PC-3 (cell line): ENCODE measurements around the gene DOCK4. TPM values are rescaled to one million over a fixed set of nuclear protein-coding genes. Genes with fewer than 3 reads are reported as not detected.

Source experiments
- ATAC-seq: fragments of 200-7000 bp; cut with Tn5 transposase; 2 replicates; pipeline ENCODE4 v1.9.1; 2020; ENCODE audit warnings: mild to moderate bottlenecking, moderate library complexity
- BruUV-seq: library from RNA; stranded (reverse); fragments of 400-500 nt; replicated peaks from 2 replicates; lab custom pipeline; 2021; lab: Mats Ljungman, UMichigan
- CTCF ChIA-PET: fragments of 300-600 bp; sonication (Branson Sonifier 250); formaldehyde crosslinking; loops from one replicate; lab custom pipeline; 2022; ENCODE audit warnings: antibody characterized with exemption; lab: Charles Lee
- POLR2A ChIA-PET: fragments of 300-600 bp; sonication (Branson Sonifier 250); formaldehyde crosslinking; loops from one replicate; lab custom pipeline; 2022; ENCODE audit warnings: antibody characterized with exemption; ENCODE audit not compliant: unreplicated experiment; lab: Charles Lee
- DNase-seq: peaks from one replicate; pipeline ENCODE4 v3.0.0-alpha.2; 2015
- H2AFZ ChIP-seq: fragments of 300-600 bp; sonication (generic); 2 replicates; pipeline ENCODE4 v1.6.0; 2016; ENCODE audit warnings: antibody characterized with exemption, low read length
- H3F3A ChIP-seq: fragments of 300-600 bp; sonication (generic); one replicate; pipeline ENCODE4 v1.6.0; 2017; ENCODE audit warnings: antibody characterized with exemption, low read length, control low read depth, mild to moderate bottlenecking; ENCODE audit not compliant: unreplicated experiment
- H3K27ac ChIP-seq: fragments of 300-600 bp; sonication (generic); 2 replicates; pipeline ENCODE4 v1.5.1; 2016; ENCODE audit warnings: mild to moderate bottlenecking, low read length
- H3K27me3 ChIP-seq: fragments of 300-600 bp; sonication (generic); 2 replicates; pipeline ENCODE4 v1.6.1; 2016; ENCODE audit warnings: low read length, mixed read lengths
- H3K36me3 ChIP-seq: fragments of 300-600 bp; sonication (generic); 2 replicates; pipeline ENCODE4 v1.6.1; 2016; ENCODE audit warnings: low read depth, mixed run types, low read length, mixed read lengths
- H3K4me1 ChIP-seq: fragments of 300-600 bp; sonication (generic); 2 replicates; pipeline ENCODE4 v1.5.1; 2016; ENCODE audit warnings: low read length; ENCODE audit not compliant: insufficient read depth
- H3K4me2 ChIP-seq: fragments of 300-600 bp; sonication (generic); 2 replicates; pipeline ENCODE4 v1.6.0; 2016; ENCODE audit warnings: low read length
- H3K4me3 ChIP-seq: fragments of 300-600 bp; sonication (generic); 2 replicates; pipeline ENCODE4 v1.5.1; 2016; ENCODE audit warnings: mild to moderate bottlenecking, low read length, mixed read lengths
- H3K79me2 ChIP-seq: fragments of 300-600 bp; sonication (generic); 2 replicates; pipeline ENCODE4 v1.6.1; 2017; ENCODE audit warnings: low read length, mixed read lengths
- H3K9ac ChIP-seq: fragments of 300-600 bp; sonication (generic); 2 replicates; pipeline ENCODE4 v1.6.0; 2016; ENCODE audit warnings: mild to moderate bottlenecking, low read length
- H3K9me2 ChIP-seq: fragments of 300-600 bp; sonication (generic); replicated peaks from 2 replicates; pipeline ENCODE4 v1.6.1; 2016; ENCODE audit warnings: mixed run types, low read length, mixed read lengths
- H3K9me3 ChIP-seq: fragments of 300-600 bp; sonication (generic); 2 replicates; pipeline ENCODE4 v1.6.1; 2016; ENCODE audit warnings: low read length, mixed read lengths
- H4K20me1 ChIP-seq: fragments of 300-600 bp; sonication (generic); 2 replicates; pipeline ENCODE4 v1.6.1; 2016; ENCODE audit warnings: low read length, mixed read lengths
- CTCF ChIP-seq: fragments of 300-600 bp; sonication (generic); conservative IDR thresholded peaks from 2 replicates; pipeline ENCODE4 v1.5.1; 2017; ENCODE audit warnings: antibody characterized with exemption, low read depth, mild to moderate bottlenecking, low read length
- EZH2 ChIP-seq: fragments of 300-600 bp; sonication (generic); IDR thresholded peaks from one replicate; pipeline ENCODE4 v1.6.1; 2017; ENCODE audit warnings: antibody characterized with exemption, mild to moderate bottlenecking, low read length; ENCODE audit not compliant: unreplicated experiment
- EZH2phosphoT487 ChIP-seq: fragments of 300-600 bp; sonication (generic); IDR thresholded peaks from 2 replicates; pipeline ENCODE4 v1.6.1; 2018; ENCODE audit warnings: mild to moderate bottlenecking, antibody characterized with exemption, low read length, borderline replicate concordance
- intact Hi-C: fragments of 100-400 bp; cut with micrococcal nuclease; formaldehyde crosslinking; loops from 2 replicates; pipeline ENCODE4 v1.9.0; 2023
- total RNA-seq: library from RNA; depleted of rRNA; stranded (reverse); fragments of >200 nt; gene quantifications from 2 replicates; pipeline ENCODE4 v1.2.3, GENCODE V29; 2014

DOCK4 gene
- total RNA-seq, 1 experiment from 2014 or later = 25.4 TPM

DNA sequence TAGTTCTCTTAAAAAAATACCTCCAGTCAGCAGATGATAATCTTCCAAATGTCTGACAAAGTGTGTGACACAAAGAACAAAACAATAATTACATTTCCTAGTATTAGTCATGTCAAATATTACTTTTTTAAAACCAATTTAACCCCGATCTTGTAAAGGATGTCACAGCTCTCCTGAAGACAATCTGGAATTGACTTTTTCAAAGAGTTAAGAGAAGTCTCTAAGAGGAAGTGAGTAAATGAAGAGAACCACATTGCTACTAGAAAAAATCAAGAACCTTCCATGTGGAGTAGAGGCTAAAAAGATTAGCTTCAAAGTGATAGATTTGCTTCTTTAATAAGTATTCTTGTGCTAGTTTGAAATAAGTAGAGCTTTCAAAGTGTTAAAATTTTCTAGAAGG is 425.7 kb downstream of the DOCK4 start:
- H3K27me3 ChIP-seq = no peaks in the 10 kb centered on the region
- H3K4me1 ChIP-seq = peaks cover 13% of the 10 kb centered on the region
- peaks cover 13% of the 10 kb centered on the region; the same call in 1 of the 2 replicates for H3K36me3 ChIP-seq
- H3K79me2 ChIP-seq = no peaks in the 10 kb centered on the region
- no peak overlapping the region for H3K4me2 ChIP-seq
- no peaks in the 10 kb centered on the region for H3K9me2 ChIP-seq
- intact Hi-C loops = no loop called here
- ATAC-seq (no peak), DNase-seq (no peak)
- no peaks in the 10 kb centered on the region for H4K20me1 ChIP-seq
- H3K9ac ChIP-seq = no peak overlapping the region
- H2AFZ ChIP-seq = no peak overlapping the region
- TF ChIP-seq EZH2 = no peak
- no peak for TF ChIP-seq EZH2phosphoT487
- TF ChIP-seq CTCF = no peak
- no TSS peak for BruUV-seq
- H3K27ac ChIP-seq = no peak overlapping the region
- 0 out of 2 replicates have a peak, but pooled peaks cover 3% of the 10 kb centered on the region for H3K9me3 ChIP-seq
- no peak overlapping the region for H3K4me3 ChIP-seq
- H3F3A ChIP-seq = no peaks in the 10 kb centered on the region
- POLR2A ChIA-PET = interaction anchor here (0.6 kb wide), 1 partner anchor 114 kb away, joined by 3 read pairs; no protein-coding TSS in a partner anchor
- CTCF ChIA-PET = no interaction called here

GRCh38 chr7:111775206-111775605 is 431.0 kb downstream of the DOCK4 start:
- no peaks in the 10 kb centered on the region for H4K20me1 ChIP-seq
- H3K9ac ChIP-seq = no peak overlapping the region
- 0 out of 2 replicates have a peak, but pooled peaks cover 3% of the 10 kb centered on the region for H3K9me3 ChIP-seq
- H3K4me1 ChIP-seq = no peaks in the 10 kb centered on the region
- ATAC-seq (no peak), DNase-seq (no peak)
- BruUV-seq = no TSS peak
- H3K27ac ChIP-seq = no peak overlapping the region
- no peaks in the 10 kb centered on the region for H3K27me3 ChIP-seq
- no peaks in the 10 kb centered on the region for H3K79me2 ChIP-seq
- ChIA-PET CTCF (interaction anchor here (0.6 kb wide), 1 partner anchor 83 kb away, joined by 3 read pairs; no protein-coding TSS in a partner anchor), POLR2A (no interaction called here)
- no peak overlapping the region for H2AFZ ChIP-seq
- no peaks in the 10 kb centered on the region for H3F3A ChIP-seq
- no peaks in the 10 kb centered on the region for H3K9me2 ChIP-seq
- no peak overlapping the region for H3K4me2 ChIP-seq
- H3K36me3 ChIP-seq = peaks cover 13% of the 10 kb centered on the region; the same call in 1 of the 2 replicates
- H3K4me3 ChIP-seq = no peak overlapping the region
- intact Hi-C loops = no loop called here
- TF ChIP-seq CTCF (no peak), EZH2 (no peak), EZH2phosphoT487 (no peak)

GRCh38 chr7:111772716-111773115 is 433.5 kb downstream of the DOCK4 start:
- no peaks in the 10 kb centered on the region for H3K9me2 ChIP-seq
- ChIA-PET POLR2A (no interaction called here), CTCF (no interaction called here)
- peaks cover 14% of the 10 kb centered on the region; the same call in 1 of the 2 replicates for H3K36me3 ChIP-seq
- no peak overlapping the region for H3K4me3 ChIP-seq
- no peak overlapping the region for H3K27ac ChIP-seq
- ATAC-seq = no peak
- DNase-seq = no peak
- no peak for TF ChIP-seq CTCF
- no peak for TF ChIP-seq EZH2phosphoT487
- no peak for TF ChIP-seq EZH2
- no peaks in the 10 kb centered on the region for H3K9me3 ChIP-seq
- no peak overlapping the region for H3K9ac ChIP-seq
- H3K4me2 ChIP-seq = no peak overlapping the region
- intact Hi-C loops = no loop called here
- no peaks in the 10 kb centered on the region for H3K4me1 ChIP-seq
- H4K20me1 ChIP-seq = no peaks in the 10 kb centered on the region
- no peak overlapping the region for H2AFZ ChIP-seq
- no TSS peak for BruUV-seq
- no peaks in the 10 kb centered on the region for H3K27me3 ChIP-seq
- no peaks in the 10 kb centered on the region for H3K79me2 ChIP-seq
- no peaks in the 10 kb centered on the region for H3F3A ChIP-seq
